ENCODE results near the gene SYT17.

SYT17 gene

DNA sequence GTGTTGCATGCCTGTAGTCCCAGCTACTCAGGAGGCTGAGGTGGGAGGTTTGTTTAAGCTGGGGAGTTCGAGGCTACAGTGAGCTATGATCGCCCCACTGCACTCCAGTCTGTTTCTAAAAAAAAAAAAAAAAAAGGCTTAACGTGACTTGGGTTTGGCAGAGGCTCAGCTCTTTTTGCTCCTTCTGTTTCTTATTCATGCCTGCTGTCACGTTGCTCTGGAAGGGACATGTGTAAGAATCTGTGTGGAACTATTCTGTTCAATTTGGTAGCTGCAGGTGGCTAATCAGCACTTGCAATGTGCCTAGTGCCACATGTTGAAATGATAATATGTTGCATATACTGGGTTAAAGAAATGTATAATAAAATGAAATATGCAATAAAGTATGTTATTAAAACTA, 20.9 kb upstream of the SYT17 start:
- Histone ChIP-seq H3K4me2 (ENCODE audit: low read length) (no peak overlapping the region), H3K9me2 (replicated peaks; ENCODE audit: control insufficient read depth, low read length) (no peaks in the 10 kb centered on the region), H3K4me1 (ENCODE audit: control insufficient read depth, low read length) (no peaks in the 10 kb centered on the region), H3K79me2 (ENCODE audit: control insufficient read depth, low read length) (no peaks in the 10 kb centered on the region), H3K4me3 (ENCODE audit: low read length) (no peak overlapping the region), H3K36me3 (ENCODE audit: control insufficient read depth, low read length) (no peaks in the 10 kb centered on the region), H3F3A (ENCODE audit: control insufficient read depth, insufficient read depth) (no peaks in the 10 kb centered on the region), H3K9me3 (ENCODE audit: control insufficient read depth, insufficient read depth, low read length) (peaks cover 3% of the 10 kb centered on the region; the same call in 1 of the 2 replicates), H3K27ac (ENCODE audit: low read depth, low read length) (no peak overlapping the region), H4K20me1 (ENCODE audit: control insufficient read depth, insufficient read depth, low read depth, low read length) (no peaks in the 10 kb centered on the region), H3K27me3 (ENCODE audit: control insufficient read depth, low read length) (peaks cover 14% of the 10 kb centered on the region; the same call in 1 of the 2 replicates)
- no peak for TF ChIP-seq EZH2phosphoT487 (IDR thresholded peaks at IDR 0.05; ENCODE audit: borderline replicate concordance, low read length)
- TF ChIP-seq, protein P1, sequence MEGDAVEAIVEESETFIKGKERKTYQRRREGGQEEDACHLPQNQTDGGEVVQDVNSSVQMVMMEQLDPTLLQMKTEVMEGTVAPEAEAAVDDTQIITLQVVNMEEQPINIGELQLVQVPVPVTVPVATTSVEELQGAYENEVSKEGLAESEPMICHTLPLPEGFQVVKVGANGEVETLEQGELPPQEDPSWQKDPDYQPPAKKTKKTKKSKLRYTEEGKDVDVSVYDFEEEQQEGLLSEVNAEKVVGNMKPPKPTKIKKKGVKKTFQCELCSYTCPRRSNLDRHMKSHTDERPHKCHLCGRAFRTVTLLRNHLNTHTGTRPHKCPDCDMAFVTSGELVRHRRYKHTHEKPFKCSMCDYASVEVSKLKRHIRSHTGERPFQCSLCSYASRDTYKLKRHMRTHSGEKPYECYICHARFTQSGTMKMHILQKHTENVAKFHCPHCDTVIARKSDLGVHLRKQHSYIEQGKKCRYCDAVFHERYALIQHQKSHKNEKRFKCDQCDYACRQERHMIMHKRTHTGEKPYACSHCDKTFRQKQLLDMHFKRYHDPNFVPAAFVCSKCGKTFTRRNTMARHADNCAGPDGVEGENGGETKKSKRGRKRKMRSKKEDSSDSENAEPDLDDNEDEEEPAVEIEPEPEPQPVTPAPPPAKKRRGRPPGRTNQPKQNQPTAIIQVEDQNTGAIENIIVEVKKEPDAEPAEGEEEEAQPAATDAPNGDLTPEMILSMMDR (IDR thresholded peaks at IDR 0.05; ENCODE audit: low read depth, low read length, poor library complexity, severe bottlenecking), result no peak

DNA sequence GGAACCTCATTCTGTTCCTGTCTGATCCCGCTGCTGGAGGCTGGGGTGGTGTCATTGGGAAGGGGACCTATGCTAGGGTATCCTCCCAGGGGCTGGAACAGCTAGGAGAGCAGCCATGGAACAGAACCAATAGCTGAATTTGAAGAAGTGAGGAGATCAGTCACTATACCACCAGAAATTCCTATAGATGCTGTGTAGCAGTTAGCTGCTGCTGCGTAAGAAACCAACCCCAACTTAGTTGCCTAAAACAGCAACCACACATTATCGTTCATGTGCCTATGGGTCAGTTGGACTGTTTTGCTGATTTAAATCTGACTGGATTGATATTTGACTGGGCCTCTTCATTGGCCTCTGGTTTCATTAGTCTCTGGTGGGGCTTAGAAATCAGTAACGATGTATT, 20.4 kb upstream of the SYT17 start:
- Histone ChIP-seq H3K9me2 (replicated peaks; ENCODE audit: control insufficient read depth, low read length) (no peaks in the 10 kb centered on the region), H3K79me2 (ENCODE audit: control insufficient read depth, low read length) (no peaks in the 10 kb centered on the region), H3K4me3 (ENCODE audit: low read length) (no peak overlapping the region), H3K27ac (ENCODE audit: low read depth, low read length) (no peak overlapping the region), H3F3A (ENCODE audit: control insufficient read depth, insufficient read depth) (no peaks in the 10 kb centered on the region), H3K27me3 (ENCODE audit: control insufficient read depth, low read length) (peaks cover 14% of the 10 kb centered on the region; the same call in 1 of the 2 replicates), H3K36me3 (ENCODE audit: control insufficient read depth, low read length) (no peaks in the 10 kb centered on the region), H3K9me3 (ENCODE audit: control insufficient read depth, insufficient read depth, low read length) (peaks cover 3% of the 10 kb centered on the region; the same call in 1 of the 2 replicates), H4K20me1 (ENCODE audit: control insufficient read depth, insufficient read depth, low read depth, low read length) (no peaks in the 10 kb centered on the region), H3K4me2 (ENCODE audit: low read length) (no peak overlapping the region), H3K4me1 (ENCODE audit: control insufficient read depth, low read length) (no peaks in the 10 kb centered on the region)
- TF ChIP-seq EZH2phosphoT487 (IDR thresholded peaks at IDR 0.05; ENCODE audit: borderline replicate concordance, low read length), result no peak
- TF ChIP-seq, protein P1 (IDR thresholded peaks at IDR 0.05; ENCODE audit: low read depth, low read length, poor library complexity, severe bottlenecking), result no peak

DNA sequence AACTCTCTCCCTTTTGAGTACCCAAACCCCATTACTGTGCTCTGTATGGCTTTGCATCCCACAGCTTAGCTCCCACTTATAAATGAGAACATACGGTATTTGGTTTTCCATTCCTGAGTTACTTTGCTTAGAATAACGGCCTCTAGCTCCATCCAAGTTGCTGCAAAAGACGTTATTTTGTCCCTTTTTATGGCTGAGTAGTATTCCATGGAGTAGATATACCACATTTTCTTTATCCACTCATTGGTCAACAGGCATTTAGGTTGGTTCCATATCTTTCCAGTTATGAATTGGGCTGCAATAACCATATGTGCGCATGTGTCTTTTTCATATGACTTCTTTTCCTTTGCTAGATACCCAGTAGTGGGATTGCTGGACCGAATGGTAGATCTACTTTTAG, 19.9 kb upstream of the SYT17 start:
- Histone ChIP-seq H3K27me3 (ENCODE audit: control insufficient read depth, low read length) (peaks cover 14% of the 10 kb centered on the region; the same call in 1 of the 2 replicates), H3K79me2 (ENCODE audit: control insufficient read depth, low read length) (no peaks in the 10 kb centered on the region), H4K20me1 (ENCODE audit: control insufficient read depth, insufficient read depth, low read depth, low read length) (no peaks in the 10 kb centered on the region), H3K27ac (ENCODE audit: low read depth, low read length) (no peak overlapping the region), H3K36me3 (ENCODE audit: control insufficient read depth, low read length) (no peaks in the 10 kb centered on the region), H3K4me2 (ENCODE audit: low read length) (no peak overlapping the region), H3F3A (ENCODE audit: control insufficient read depth, insufficient read depth) (no peaks in the 10 kb centered on the region), H3K9me2 (replicated peaks; ENCODE audit: control insufficient read depth, low read length) (no peaks in the 10 kb centered on the region), H3K9me3 (ENCODE audit: control insufficient read depth, insufficient read depth, low read length) (peaks cover 3% of the 10 kb centered on the region; the same call in 1 of the 2 replicates), H3K4me3 (ENCODE audit: low read length) (no peak overlapping the region), H3K4me1 (ENCODE audit: control insufficient read depth, low read length) (no peaks in the 10 kb centered on the region)
- TF ChIP-seq EZH2phosphoT487 (IDR thresholded peaks at IDR 0.05; ENCODE audit: borderline replicate concordance, low read length), result no peak
- TF ChIP-seq, protein P1 (IDR thresholded peaks at IDR 0.05; ENCODE audit: low read depth, low read length, poor library complexity, severe bottlenecking), result no peak

Measured in DOHH2 (cell line).